Measurements from ENCODE around the gene UBALD2.

GRCh38 chr17:76253841-76254240 lies 11.3 kb upstream of the UBALD2 start:
- TF ChIP-seq CTCF (IDR thresholded peaks at IDR 0.05) (no peak), POLR2AphosphoS5 (IDR thresholded peaks at IDR 0.05) (no peak), POLR2A (IDR thresholded peaks at IDR 0.05) (no peak), EP300 (IDR thresholded peaks at IDR 0.05) (no peak)
